GM21515 (cell line): ENCODE measurements around the gene FHL1.
"Not testable (repeated sequence)": the region's sequence is repeated elsewhere in the genome, so short reads cannot be mapped to it uniquely, and the experiment has no call there.

ENCODE experiments used
- ATAC-seq: cut with Tn5 transposase; IDR thresholded peaks from one replicate; pipeline ENCODE4 v1.9.1; 2021; ENCODE audit not compliant: unreplicated experiment

FHL1 gene

DNA sequence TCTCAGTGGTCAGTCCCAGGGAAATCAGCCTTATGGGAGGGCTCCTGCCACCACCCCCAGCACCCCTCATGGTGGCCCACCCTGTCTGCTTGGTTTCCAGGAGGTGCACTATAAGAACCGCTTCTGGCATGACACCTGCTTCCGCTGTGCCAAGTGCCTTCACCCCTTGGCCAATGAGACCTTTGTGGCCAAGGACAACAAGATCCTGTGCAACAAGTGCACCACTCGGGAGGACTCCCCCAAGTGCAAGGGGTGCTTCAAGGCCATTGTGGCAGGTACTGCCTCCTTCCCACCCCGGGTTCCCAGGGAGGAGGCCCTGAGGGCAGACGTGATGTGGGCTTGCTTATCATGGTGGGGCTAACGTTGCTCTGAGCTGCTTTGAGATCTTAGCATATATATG is 59.6 kb downstream of the FHL1 start:
- no peak for ATAC-seq

GRCh38 chrX:136207546-136207945 is 60.2 kb downstream of the FHL1 start:
- ATAC-seq = no peak

GRCh38 chrX:136209016-136209738 is 61.8 kb downstream of the FHL1 start:
- no peak for ATAC-seq

- ATAC-seq = no peak
Observed at GRCh38 chrX:136209751-136210150, 62.4 kb downstream of the FHL1 start.

- ATAC-seq = no peak
Observed at GRCh38 chrX:136210243-136210642, 62.9 kb downstream of the FHL1 start.

- no peak for ATAC-seq
Observed at GRCh38 chrX:136210806-136211205, 63.5 kb downstream of the FHL1 start.

GRCh38 chrX:136211766-136212556 is 64.6 kb downstream of the FHL1 start:
- ATAC-seq = no peak

- ATAC-seq = no peak
Observed at GRCh38 chrX:136212557-136213111, 65.3 kb downstream of the FHL1 start.

DNA sequence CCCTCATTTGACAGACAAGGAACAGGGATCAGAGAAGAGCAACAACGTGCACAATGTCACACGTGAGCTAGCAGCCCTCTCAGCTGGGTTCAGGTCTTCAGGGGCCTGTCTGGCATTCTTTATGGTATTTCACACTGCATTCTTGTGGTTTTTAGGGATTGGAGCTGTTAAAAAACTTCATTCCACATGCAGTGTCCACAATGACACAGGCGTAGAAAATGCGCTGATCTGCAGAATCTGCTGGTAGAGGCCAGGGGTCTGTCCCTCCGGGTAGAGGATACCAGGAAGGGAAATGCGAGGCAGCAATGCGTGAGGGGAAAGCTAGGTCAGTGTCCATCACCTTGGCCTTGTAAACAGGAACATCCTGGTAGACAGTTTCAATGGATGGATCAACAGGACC is 67.2 kb downstream of the FHL1 start:
- ATAC-seq = no peak

- no peak for ATAC-seq
Observed at GRCh38 chrX:136215559-136215958, 68.2 kb downstream of the FHL1 start.

DNA sequence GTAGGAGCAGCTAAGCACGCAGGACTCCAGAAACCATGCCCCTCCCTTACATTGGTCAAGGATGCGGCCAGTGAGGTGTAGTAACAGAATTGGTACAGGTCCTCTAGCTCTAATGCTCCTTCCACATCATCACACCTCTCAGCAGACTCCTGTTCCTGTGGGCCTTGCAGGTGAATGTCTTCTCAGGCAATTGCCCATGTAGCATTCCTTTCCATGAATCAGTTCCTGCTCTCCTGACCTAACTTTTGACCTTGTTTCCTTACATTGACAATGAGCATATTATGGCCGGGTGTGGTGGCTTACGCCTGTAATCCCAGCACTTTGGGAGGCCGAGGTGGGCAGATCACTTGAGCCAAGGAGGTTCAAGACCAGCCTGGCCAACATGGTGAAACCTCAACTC is 72.6 kb downstream of the FHL1 start:
- ATAC-seq = no peak

- no peak for ATAC-seq
Observed at GRCh38 chrX:136220540-136220939, 73.2 kb downstream of the FHL1 start.

- no peak for ATAC-seq
Observed at GRCh38 chrX:136220951-136221350, 73.6 kb downstream of the FHL1 start.

GRCh38 chrX:136221851-136222513 is 74.6 kb downstream of the FHL1 start:
- ATAC-seq = no peak

DNA sequence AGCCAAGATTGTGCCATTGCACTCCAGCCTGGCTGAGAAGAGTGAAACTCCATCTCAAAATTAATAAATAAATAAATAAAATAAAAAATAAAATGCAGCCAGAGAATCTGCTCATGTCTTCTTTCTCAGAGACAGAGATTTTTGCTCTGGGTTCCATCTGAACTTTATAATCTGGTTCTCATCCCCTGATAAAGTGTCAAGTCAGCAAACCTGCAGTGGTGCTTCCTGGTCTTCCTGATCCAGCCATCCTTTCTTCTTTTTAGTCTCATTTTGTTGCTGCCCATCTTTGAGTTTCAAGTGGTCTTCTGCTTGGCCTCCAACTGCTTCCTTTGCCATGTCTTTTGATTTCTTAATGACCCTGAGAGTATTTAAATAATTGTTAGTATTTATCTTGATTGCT is 79.7 kb downstream of the FHL1 start:
- ATAC-seq = no peak

DNA sequence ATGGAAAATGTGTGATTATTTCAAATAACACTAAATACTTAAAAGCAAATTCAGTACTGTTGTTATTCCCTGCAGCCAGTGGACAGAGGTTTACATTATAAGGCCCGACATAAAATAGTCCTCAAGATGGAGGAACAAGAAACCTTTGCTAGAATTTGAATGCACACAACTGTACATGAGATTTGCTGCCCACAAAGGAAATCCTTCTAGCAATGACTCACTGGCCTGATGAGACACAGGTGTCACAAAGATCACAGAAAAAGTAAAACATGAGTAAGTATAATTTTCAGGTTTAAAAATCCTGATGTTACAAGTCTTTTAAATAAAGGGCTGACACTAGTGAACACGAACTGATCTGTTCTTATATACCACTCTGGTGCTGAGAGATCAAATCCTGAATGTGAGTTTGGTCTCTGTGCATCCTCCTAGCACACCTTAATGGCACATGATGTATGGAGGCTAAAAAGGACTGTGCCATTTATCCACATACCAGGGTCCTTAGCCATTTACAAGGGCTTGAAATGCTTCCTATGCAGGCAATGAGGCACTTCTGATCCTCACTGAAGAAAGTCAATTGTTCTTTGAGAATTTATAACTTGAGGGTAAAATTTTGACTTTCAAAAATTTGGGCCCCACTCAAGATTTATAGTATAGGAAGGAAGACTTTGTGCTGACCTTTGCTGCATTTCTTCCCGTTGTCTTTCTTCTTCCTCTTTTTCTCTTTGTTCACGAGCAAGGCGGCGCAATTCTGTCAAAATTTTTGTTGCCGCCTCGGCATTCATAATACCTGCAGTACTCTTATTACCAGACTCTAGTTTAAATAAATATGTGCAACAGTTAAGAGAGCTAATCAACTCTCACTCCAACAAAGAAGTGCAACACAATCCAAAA is 80.9 kb downstream of the FHL1 start:
- peak; percentile 61 for ATAC-seq

- ATAC-seq = peak; percentile 54
Observed at GRCh38 chrX:136228839-136229207, 81.5 kb downstream of the FHL1 start.

- no peak for ATAC-seq
Observed at GRCh38 chrX:136237074-136237473, 89.7 kb downstream of the FHL1 start.

- not testable (repeated sequence) for ATAC-seq
Observed at GRCh38 chrX:136237849-136238248, 90.5 kb downstream of the FHL1 start.

- no peak for ATAC-seq
Observed at GRCh38 chrX:136246201-136246600, 98.9 kb downstream of the FHL1 start.
